GM21529 (cell line): ENCODE results near the gene MAP4K2.
"Not testable (repeated sequence)": the region's sequence is repeated elsewhere in the genome, so short reads cannot be mapped to it uniquely, and the experiment has no call there.

Experiments
- ATAC-seq: cut with Tn5 transposase; IDR thresholded peaks from one replicate; pipeline ENCODE4 v1.9.1; 2021; ENCODE audit not compliant: unreplicated experiment

MAP4K2 gene

DNA sequence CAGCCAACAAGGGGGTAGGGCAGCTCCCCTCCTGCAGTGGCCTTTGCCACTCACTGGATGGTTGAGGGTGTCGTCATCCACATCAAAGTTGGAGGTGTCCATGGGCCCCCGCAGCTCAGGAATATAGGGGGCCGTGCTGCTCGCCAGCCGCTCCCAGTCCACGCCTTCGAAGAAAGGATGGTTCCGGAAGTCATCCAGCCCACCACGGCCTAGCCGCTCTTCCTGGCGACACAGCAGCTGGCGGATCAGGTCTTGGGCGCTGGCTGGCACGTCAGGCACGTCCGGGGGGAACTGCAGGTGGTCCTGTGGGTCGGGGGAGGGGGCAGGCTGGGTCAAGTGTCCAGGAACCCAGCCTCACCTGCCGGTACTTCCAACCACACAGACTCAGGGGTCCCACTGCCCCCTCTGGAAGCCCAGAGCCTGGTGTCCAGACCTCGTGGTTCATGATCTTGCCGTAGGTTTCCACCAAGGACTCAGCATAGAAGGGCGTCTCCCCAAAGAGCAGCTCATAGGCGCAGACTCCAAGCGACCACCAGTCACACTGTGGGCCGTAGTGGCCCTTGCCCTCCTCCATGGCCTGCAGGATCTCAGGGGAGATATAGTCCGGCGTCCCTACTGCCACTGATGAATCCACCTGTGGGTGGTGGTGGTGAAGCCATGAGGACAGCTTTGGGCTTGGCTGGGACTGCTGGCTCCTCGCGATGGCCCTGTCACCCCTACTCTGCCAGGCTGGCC lies 35.8 kb upstream of the MAP4K2 start:
- no peak for ATAC-seq

DNA sequence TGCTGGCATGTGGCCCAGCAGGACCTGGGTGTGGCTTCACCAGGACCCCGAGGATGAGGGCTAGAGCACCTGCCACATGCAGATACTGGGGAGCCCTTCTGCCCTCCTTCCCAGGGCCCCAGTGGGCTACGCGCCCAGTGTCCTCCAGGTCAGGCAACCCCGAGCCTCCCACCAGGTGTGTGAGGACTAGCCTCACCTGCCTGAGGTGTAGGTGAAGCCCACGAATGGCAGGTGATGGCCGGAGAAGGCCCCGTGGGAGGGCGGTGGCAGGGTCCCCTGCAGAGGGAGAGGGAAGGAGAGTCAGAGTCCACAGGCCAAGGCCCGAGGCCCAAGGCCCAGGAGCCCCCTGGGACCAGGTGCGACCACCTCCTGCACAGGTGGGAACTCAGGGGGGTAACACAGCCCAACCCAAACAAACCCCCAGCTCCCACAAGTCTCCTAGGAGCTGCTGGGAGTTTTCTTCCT lies 34.9 kb upstream of the MAP4K2 start:
- ATAC-seq = no peak

DNA sequence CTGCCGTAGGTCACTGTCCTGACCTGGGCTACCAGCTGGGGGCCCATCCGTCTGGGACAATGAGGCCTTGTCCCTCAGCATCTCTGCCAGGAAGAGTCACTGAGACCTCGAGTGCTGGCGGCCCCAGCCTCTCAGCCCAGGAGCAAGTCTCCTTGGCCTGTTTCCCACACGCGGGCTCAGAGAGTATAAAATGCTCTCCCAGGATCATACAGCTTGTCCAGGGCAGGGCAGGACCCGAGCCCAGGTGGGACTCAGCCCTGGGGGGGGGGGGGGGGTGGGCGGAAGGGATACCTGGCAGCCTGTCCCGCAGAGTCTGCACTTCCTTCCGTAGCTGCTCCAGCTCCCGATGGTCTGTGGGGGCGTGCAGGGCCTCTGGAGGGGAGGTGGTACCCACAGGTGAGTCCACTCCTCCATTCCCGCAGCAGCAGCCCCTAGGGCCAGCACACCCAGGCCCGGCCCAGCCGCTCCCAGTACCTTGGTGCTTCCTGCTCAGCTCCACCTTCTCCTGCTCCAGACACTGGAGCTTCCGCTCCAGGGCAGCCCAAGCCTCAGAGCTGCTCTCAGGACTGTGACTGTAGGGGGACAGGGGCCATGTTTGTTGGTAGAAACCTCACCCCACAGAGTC lies 33.5 kb upstream of the MAP4K2 start:
- no peak for ATAC-seq

DNA sequence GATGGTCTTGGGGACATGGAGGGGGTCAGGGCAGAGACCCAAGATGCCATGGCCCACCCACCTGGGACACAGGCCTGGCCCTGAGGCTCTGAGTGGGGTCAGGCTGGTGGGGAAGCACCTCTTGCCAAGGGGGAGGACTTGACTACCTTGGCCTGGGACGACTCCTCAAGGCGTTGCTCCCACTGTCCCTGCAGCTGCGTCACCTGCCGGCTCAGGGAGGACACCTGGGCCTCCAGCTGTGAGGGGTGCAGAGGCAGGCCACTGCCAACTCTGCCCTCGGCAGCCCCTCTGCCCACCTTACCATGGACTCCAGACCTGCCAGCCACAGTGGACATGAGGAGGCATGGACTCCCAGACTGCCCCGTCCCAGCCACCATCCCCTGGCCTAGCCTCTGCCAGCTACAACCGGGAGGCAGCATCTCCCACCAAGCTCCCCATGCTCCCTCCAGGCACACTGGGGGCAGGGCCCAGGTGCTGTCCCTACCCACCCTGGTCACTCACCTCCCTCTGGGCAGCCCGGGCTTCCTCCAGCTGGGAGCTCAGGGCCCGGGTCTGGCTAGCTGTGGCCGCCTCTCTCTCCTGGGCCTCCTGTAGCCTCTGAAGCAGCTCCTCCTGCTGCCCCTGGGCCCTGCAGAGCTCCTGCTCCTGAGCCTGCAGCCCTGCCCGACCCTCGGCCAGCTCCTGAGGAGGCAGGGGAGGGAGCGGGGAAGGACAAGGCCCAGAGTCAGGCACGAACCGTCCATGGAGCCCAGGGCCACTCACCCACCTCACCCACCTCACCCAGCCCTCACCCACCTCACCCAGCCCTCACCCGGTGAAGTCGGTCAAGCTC lies 32.8 kb upstream of the MAP4K2 start:
- no peak for ATAC-seq

DNA sequence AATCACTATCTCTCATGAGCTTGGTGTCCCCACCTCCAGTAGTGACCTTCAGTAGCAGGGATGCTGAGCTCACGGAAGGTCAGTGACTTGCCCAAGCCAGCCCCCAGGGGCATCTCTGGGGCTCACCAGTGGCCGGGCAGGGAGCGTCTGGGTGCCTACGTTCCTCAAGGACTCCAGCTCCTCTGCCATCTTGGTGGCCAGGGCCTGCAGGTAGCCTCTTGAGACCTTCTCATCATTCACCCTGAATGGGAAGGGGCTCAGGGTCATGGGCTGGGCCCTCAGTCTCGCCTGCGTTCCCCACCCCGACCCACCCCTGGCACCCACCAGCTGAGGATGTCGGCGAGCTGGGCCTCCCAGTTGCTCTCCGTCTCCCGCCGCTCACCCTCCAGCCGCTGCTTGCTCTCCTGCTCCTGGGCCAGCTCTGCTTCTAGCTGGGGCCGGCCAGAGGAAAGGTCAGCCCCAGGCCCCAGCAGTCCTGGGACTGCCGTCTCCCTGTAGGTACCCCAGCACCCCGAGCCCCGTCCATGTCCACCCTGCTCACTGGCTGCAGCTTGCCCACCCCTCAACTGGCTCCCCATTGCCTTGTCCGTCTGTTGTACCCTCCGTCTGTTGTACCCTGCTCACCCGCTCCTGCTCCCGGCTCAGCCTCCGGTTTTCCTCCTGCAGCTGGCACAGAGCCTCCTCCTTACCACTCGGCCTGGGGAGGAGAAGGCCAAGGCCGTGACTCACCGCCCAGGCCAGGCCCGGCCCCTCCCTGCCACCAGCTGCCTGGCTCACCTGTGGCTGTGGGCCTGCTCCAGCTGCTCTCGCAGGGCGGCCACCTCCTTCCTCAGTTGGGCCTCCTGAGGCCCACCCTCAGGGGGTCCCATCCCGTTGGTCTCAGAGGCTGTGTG lies 32.0 kb upstream of the MAP4K2 start:
- ATAC-seq = no peak

DNA sequence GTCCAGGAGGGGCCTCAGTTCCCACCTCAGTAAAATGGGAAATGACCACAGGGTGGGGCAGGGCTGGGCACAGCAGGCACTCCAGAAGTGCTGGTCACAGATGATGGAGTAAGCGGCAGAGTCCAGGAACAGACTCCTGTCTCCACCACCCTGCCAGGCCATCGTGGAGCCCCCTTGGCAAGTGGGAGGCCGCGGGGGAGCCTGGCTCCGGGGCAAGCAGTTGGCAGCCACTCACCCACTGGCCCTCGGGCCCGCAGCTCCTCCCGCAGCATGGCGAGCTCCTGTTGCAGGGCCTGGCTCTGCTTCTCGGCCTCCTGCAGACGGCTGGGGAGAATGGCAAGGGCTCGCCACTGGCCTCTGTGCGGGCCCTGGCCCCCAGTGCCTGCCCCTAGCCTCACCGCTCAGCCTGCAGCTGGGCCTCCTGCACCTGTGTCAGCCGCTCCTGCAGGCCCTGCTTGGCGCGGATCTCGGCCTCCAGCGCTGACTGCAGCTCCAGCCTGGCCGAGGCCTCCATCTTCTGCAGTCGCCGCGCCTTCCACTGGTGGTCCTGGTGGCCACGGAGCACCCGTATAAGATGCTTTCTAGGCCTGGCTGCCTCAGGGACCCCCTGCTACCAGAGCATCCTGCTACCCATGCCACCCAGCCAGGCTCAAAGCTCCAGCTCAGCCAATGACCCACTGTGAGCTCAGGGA lies 31.2 kb upstream of the MAP4K2 start:
- no peak for ATAC-seq

DNA sequence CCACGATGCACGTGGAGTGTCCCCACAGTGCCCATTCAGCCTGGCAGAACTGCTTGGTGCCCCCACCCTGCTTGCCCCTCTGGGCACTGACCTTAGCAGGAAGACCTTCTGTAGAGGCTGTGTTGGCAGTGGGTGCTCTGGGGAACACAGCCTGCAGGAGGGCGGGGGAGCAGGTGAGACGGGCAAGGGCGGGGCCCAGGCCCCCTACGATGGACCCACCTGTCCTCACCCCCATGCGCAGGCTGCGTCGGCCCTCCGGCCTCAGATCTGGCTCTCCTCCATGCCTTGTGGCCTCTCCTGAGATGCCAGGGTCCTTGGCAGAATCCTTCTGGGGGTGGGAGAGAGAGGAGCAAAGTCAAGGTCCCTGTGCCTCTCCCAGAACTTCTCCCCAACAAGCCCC lies 30.5 kb upstream of the MAP4K2 start:
- ATAC-seq = no peak

DNA sequence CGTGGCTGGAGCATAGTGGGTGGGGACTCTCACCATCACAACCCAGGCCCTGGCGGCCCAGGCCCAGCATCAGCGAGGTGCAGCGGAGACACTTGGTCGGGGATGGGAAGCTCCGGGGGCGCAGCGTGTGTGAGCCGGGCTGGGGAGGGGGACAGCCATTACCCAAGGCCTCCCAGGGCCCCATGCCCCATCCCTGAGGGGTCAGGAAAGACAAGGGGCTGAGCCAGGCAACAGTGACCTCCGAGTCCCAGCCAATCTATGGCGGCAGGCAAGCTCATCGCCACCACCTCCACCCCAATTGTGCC lies 30.1 kb upstream of the MAP4K2 start:
- ATAC-seq = no peak

DNA sequence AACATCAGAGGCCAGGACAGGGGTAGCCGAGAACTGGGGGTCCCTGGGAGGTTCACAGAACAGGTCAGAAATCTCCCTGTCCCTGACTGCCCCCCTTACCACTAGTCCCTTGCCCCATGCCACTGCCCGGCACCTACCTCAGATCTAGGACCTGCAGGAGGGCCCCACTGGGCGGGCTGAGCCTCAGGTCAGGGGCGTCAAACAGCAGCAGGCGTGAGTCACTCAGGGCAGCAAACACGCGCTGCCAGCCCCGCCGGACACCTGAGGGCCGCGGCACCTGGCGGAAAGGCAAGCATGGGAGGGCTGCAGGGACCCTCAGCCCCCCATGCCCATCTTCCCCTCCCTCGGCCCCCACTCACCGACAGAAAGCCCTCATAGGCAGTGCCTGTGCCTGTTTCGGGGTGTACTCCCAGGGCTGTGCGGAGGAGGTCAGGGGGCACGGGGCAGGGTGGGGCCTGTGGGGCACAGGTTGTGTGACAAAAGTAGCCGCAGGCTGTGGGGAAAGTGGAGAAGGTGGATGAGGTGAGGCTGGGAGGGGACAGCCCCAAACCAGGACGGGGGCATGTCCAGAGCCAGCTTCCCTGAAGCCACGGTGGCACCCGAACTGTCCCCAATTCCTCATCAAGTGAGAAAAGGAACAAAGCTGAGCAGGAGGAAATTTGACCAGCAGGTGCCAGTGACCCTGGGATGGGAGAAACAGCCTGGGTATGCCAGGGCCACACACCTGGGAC lies 29.6 kb upstream of the MAP4K2 start:
- no peak for ATAC-seq

DNA sequence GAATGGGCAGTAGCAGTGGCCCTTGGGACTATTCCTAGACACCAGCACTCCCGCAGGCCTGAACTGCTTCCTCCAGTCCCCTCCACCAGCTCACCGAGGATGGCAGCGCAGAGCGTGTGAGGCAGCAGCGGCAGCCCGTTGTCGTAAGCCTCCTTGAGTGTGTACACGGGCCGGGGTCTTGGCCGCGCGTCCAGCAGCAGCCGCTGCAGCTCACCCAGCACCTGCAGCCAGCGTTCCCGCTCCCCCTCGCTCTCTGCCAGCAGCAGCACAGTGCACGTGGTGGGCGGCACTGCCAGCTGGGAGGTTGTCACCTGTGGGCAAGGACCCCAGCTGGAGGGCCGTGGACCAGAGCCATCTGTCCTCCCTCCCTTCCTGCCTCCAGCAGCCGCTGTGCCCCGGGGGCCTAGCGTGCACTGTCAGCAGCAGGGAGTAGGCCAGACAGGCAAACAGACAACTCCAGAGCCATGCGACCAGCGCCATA lies 28.4 kb upstream of the MAP4K2 start:
- no peak for ATAC-seq

DNA sequence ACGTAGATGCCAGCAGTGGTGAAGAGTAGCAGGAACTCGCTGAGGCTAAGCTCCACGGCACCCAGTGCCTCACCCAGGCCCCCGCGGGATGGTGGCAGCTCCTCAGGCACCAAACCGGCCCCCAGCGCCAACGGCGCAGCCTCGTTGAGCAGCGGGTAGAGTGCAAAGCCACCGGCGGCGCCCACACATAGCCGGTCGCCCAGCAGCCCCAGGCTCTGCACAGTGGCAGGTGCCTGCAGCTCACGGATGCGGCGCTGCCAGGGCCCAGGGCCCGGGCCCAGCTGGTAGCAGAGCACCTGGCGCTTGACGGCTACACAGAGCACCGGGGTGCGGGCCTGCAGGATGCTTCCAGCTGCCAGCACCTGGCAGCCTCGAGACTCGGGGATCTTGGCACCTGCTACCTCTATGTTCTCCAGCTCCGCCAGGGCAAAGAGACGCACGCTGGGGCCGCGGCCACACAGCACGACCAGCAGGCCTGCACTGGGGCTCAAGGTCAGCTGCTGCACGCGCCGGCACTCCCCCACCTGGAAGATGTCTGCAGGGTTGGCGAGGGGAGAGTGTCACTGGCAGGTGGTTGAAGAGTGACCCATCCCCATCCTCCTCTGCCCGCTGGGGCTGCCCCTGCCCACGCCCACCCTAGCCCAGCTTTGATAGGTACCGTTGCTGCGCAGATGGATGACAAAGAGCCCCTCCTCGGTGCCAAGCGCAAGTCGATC lies 26.7 kb upstream of the MAP4K2 start:
- ATAC-seq = no peak

DNA sequence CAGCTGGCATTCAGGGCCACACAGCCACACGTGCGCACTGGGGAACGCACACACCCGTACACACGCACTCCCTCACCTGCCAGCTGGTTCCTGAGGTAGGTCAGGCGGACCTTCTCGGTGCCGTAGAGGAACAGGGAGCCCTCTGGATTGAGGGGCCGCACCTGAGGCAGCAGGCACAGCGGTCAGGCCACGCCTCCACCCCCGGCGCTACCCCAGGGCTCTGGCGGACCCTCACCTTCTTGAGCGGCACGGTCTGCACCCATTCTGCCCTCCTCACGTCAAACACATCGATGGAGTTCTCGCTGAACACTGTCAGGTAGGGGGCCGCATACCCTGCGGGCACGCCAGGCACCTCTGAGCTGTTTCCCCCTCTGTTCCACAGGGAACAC lies 24.4 kb upstream of the MAP4K2 start:
- no peak for ATAC-seq

DNA sequence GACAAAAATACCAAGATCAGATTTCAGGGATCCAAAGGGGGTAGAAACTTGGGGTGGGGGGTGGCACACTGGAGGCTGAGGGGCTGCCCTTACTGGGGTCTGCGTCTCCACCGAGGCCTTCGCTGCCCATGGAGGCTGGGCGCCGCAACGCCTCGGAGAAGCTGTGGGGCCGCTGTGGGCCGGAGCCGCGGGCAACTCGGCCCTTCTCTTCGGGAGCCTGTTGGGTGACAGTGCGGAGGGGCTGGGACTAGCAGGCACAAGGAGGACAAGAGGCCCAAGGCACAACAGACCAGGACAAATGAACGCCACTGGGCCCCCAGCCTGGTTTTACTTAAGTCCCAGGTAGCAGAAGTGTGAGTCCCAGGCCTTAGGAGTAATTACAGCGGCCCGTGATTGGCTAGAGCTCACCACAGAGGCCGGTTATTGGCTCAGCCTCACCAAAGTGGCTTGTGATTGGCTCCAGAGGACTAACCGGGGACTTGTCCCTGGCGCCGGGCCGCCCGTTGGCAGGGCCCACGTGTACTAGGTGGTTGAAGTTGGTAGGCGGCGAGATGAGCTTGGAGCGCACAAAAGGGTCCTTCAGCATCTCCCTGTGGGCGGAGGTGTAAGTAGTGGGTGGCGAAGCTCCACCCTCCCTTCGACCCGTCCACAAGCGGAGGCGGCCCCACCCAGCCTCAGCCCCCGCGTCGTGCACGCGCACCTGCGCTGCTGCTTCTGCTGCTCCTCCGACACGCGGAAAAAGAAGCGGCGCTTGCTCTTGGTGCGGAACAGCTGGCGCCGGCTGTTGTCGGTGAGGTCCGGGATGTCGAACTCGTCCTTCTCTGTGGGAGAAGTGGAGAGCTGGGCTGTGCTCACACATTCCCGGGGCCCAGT lies 23.8 kb upstream of the MAP4K2 start:
- no peak for ATAC-seq

DNA sequence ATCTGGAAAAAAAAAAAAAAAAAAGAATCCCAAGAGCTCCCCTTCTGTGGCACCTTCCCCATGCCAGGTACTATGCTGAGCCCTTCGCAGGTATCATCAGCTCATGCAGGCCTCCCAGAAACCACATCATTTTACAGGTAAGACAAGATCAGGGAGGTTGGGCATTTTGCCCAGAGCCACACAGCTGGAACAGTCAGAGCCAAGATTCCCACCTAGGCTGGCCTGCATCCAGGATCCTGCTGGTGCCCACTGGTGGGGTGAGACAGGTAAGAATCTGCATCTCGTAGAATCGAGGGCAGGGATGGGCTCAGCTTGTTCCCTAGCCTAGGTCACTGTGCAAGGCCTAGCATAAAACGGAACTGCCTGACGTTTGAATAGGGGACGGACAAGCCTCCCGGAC lies 23.0 kb upstream of the MAP4K2 start:
- ATAC-seq = no peak

DNA sequence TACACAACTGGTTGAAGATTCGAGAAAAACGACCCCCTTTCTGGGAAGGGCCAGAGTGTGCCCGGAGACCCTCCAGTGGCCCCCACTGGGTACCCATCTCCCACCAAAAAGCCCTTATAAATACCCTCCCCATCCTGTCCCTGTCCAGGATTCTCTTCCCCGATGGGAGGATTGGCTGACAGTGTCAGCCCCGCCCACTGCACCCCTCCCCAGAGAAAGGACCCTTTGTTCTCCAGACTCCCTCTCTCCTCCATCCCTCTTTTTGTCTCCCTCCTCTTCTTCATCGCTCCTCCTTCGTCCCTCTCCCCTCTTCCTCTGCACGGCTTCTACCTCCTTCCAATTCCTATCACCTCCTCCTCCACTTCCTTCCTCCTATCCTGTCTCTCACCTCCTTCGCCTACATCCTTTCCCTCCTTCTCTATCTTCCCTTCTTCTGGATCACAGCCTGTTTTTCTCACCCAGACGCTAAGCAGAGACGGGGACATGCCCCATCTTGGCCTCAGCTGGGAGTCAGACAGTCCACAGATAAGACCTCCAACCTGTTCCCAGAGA lies 20.6 kb upstream of the MAP4K2 start:
- no peak for ATAC-seq

DNA sequence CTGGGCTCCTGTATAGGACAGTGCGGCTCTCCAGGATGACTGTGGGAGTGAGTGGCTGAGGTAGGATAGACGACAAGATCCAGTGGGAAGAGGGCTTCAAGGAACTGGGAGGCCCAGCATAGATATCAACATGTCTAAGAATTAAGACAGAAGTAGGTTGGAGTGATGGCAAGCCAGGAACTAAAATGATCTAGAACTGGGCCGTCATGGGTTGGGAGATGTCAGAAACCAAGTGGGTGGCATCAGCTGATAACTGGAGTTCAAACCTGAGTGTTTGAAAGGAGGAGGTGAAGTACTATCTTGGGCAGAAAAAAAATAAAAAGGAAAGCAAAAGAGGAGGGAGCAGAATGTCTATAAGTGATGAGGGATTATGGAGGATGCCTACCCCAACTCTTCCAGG lies 14.5 kb upstream of the MAP4K2 start:
- ATAC-seq = no peak

DNA sequence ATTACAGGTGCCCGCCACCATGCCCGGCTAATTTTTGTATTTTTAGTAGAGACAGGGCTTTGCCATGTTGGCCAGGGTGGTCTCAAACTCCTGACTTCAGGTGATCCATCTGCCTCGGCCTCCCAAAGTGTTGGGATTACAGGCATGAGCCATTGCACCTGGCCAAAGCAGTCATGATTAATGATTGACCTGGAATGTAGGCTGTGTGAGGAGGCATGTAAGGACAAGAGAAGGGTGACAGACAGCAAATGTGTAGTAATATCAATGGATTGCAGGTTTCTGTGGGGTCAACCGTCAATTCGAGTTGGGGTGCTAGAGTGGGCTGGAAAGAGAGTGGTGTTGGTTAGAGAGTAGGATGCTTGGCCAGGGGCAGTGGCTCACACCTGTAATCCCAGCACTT lies 12.4 kb upstream of the MAP4K2 start:
- ATAC-seq = not testable (repeated sequence)

DNA sequence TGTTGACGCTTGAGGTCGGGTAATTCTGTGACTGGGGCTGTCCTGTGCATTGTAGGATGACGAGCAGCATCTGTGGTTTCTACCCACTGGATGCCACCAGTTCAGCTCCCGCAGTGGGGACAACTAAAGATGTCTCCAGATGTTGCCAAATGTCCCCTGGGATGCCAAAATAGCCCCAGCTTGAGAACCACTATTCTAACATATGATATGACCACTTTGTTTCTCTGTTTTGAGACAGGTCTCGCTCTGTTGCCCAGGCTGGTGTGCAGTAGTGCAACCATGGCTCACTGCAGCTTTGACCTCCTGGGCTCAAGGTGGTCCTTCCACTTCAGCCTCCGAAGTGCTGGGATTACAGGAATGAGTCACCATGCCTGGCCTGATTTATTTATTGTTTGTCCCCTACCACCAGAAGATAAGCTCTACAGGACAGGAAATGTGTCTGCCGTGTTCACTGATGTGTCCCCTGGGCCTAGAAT lies 11.7 kb upstream of the MAP4K2 start:
- ATAC-seq = peak; percentile 54
